H9 (cell line): ENCODE results near the gene ANK3. TPM values are rescaled to one million over a fixed set of nuclear protein-coding genes. Genes with fewer than 3 reads are reported as not detected.

Experiments used
- DNase-seq: peaks from one replicate; pipeline ENCODE4 v3.0.0-alpha.2; 2017
- H2AFZ ChIP-seq: one replicate; pipeline ENCODE4 v1.6.1; 2013; ENCODE audit warnings: mild to moderate bottlenecking, low read length, control low read depth, moderate library complexity
- H2AK5ac ChIP-seq: 2 replicates; pipeline ENCODE4 v1.6.1; 2013; ENCODE audit warnings: low read length, control low read depth, mixed read lengths; ENCODE audit not compliant: insufficient read length
- H2BK120ac ChIP-seq: one replicate; pipeline ENCODE4 v1.6.1; 2013; ENCODE audit warnings: low read depth, mild to moderate bottlenecking, low read length, control low read depth, inconsistent platforms; ENCODE audit not compliant: poor library complexity, severe bottlenecking
- H2BK12ac ChIP-seq: 2 replicates; pipeline ENCODE4 v1.6.1; 2013; ENCODE audit warnings: low read length, control low read depth, mixed read lengths, low read depth; ENCODE audit not compliant: insufficient read length
- H2BK15ac ChIP-seq: 2 replicates; pipeline ENCODE4 v1.6.1; 2013; ENCODE audit warnings: low read depth, low read length, control low read depth
- H2BK20ac ChIP-seq: one replicate; pipeline ENCODE4 v1.6.1; 2013; ENCODE audit warnings: low read depth, mild to moderate bottlenecking, low read length, control low read depth, inconsistent platforms; ENCODE audit not compliant: poor library complexity, severe bottlenecking
- H2BK5ac ChIP-seq: 2 replicates; pipeline ENCODE4 v1.6.1; 2013; ENCODE audit warnings: low read length, control low read depth, mixed read lengths; ENCODE audit not compliant: insufficient read length
- H3K14ac ChIP-seq: 2 replicates; pipeline ENCODE4 v1.6.1; 2013; ENCODE audit warnings: low read length, control low read depth; ENCODE audit not compliant: insufficient read depth
- H3K18ac ChIP-seq: 2 replicates; pipeline ENCODE4 v1.6.1; 2013; ENCODE audit warnings: low read depth, mild to moderate bottlenecking, mixed read lengths, low read length, control low read depth; ENCODE audit not compliant: insufficient read length
- H3K23ac ChIP-seq: 2 replicates; pipeline ENCODE4 v1.6.1; 2013; ENCODE audit warnings: low read length, control low read depth, mixed read lengths, low read depth; ENCODE audit not compliant: insufficient read length
- H3K23me2 ChIP-seq: 2 replicates; pipeline ENCODE4 v1.6.1; 2013; ENCODE audit warnings: low read depth, mild to moderate bottlenecking, mixed read lengths, low read length, control low read depth; ENCODE audit not compliant: insufficient read length, poor library complexity, severe bottlenecking
- H3K27ac ChIP-seq: 2 replicates; pipeline ENCODE4 v1.5.1; 2013; ENCODE audit warnings: low read length, control low read depth, mixed read lengths, low read depth; ENCODE audit not compliant: insufficient read length
- H3K27me3 ChIP-seq: 2 replicates; pipeline ENCODE4 v1.6.1; 2013; ENCODE audit warnings: low read length, control low read depth, inconsistent platforms; ENCODE audit not compliant: insufficient read depth
- H3K4ac ChIP-seq: 2 replicates; pipeline ENCODE4 v1.6.1; 2013; ENCODE audit warnings: low read depth, mild to moderate bottlenecking, control low read depth, inconsistent platforms, low read length, moderate library complexity
- H3K4me1 ChIP-seq: 2 replicates; pipeline ENCODE4 v1.6.1; 2013; ENCODE audit warnings: low read length, control low read depth, inconsistent platforms; ENCODE audit not compliant: insufficient read depth
- H3K4me2 ChIP-seq: 2 replicates; pipeline ENCODE4 v1.6.1; 2013; ENCODE audit warnings: low read length, control low read depth, mixed read lengths; ENCODE audit not compliant: insufficient read length, insufficient read depth
- H3K56ac ChIP-seq: 2 replicates; pipeline ENCODE4 v1.6.1; 2013; ENCODE audit warnings: low read depth, mild to moderate bottlenecking, mixed read lengths, low read length, control low read depth; ENCODE audit not compliant: insufficient read length
- H3K79me1 ChIP-seq: 2 replicates; pipeline ENCODE4 v1.6.1; 2013; ENCODE audit warnings: low read depth, mild to moderate bottlenecking, moderate library complexity, low read length, control low read depth, inconsistent platforms; ENCODE audit not compliant: insufficient read depth, poor library complexity, severe bottlenecking
- H3K79me2 ChIP-seq: 2 replicates; pipeline ENCODE4 v1.6.1; 2013; ENCODE audit warnings: low read length, control low read depth, inconsistent platforms; ENCODE audit not compliant: insufficient read depth
- H3K9ac ChIP-seq: 2 replicates; pipeline ENCODE4 v1.6.1; 2013; ENCODE audit warnings: low read length, control low read depth, mixed read lengths; ENCODE audit not compliant: insufficient read length; ENCODE audit errors: extremely low read depth
- H3K9me3 ChIP-seq: one replicate; pipeline ENCODE4 v1.6.1; 2013; ENCODE audit warnings: low read depth, low read length, inconsistent platforms; ENCODE audit not compliant: control insufficient read depth
- H3T11ph ChIP-seq: one replicate; pipeline ENCODE4 v1.6.1; 2013; ENCODE audit warnings: mild to moderate bottlenecking, low read length, control low read depth, inconsistent platforms
- H4K20me1 ChIP-seq: one replicate; pipeline ENCODE4 v1.6.1; 2013; ENCODE audit not compliant: control insufficient read depth, insufficient read length, insufficient read depth
- H4K5ac ChIP-seq: 2 replicates; pipeline ENCODE4 v1.6.1; 2013; ENCODE audit warnings: low read depth, mild to moderate bottlenecking, mixed read lengths, low read length, control low read depth; ENCODE audit not compliant: insufficient read length
- H4K8ac ChIP-seq: replicated peaks from 2 replicates; pipeline ENCODE4 v1.6.1; 2013; ENCODE audit warnings: low read length, control low read depth, mixed read lengths, low read depth; ENCODE audit not compliant: insufficient read length
- H4K91ac ChIP-seq: 2 replicates; pipeline ENCODE4 v1.6.1; 2013; ENCODE audit warnings: low read depth, mild to moderate bottlenecking, moderate library complexity, mixed read lengths, low read length, control low read depth; ENCODE audit not compliant: insufficient read length
- H3K27ac Mint-ChIP-seq, 3 experiments: 2 replicates in 2 of 3; 3 replicates in 1 of 3; pipeline ENCODE4 v1.8.0; 2020 to 2021; ENCODE audit warnings: mixed read lengths in 3 of 3, mild to moderate bottlenecking in 1 of 3, moderate library complexity in 1 of 3
- H3K27me3 Mint-ChIP-seq: 2 replicates; pipeline ENCODE4 v1.8.0; 2021; ENCODE audit warnings: low read depth, mild to moderate bottlenecking, moderate library complexity, mixed read lengths
- H3K36me3 Mint-ChIP-seq, 3 experiments: 2 replicates in 2 of 3; 3 replicates in 1 of 3; pipeline ENCODE4 v1.8.0; 2020 to 2021; ENCODE audit warnings: low read depth in 3 of 3, mixed read lengths in 3 of 3; ENCODE audit not compliant: insufficient read depth in 1 of 3
- H3K4me1 Mint-ChIP-seq, 2 experiments: 2 replicates each; pipeline ENCODE4 v1.8.0; 2020; ENCODE audit warnings: mixed read lengths in 2 of 2
- H3K4me3 Mint-ChIP-seq, 2 experiments: 2 replicates in 1 of 2; 3 replicates in 1 of 2; pipeline ENCODE4 v1.8.0; 2020 to 2021; ENCODE audit warnings: mild to moderate bottlenecking in 2 of 2, mixed read lengths in 2 of 2, moderate library complexity in 1 of 2
- H3K9me3 Mint-ChIP-seq, 2 experiments: 2 replicates in 1 of 2; 3 replicates in 1 of 2; pipeline ENCODE4 v1.8.0; 2020; ENCODE audit warnings: mild to moderate bottlenecking in 2 of 2, mixed read lengths in 2 of 2, moderate library complexity in 1 of 2
- WGBS: extraction: QIAGEN DNeasy Blood & Tissue Kit; methylation state at CpG from one replicate; pipeline ENCODE4 v1.1.7; 2013; ENCODE audit warnings: missing lambda C conversion rate, low lambda C conversion rate, mixed read lengths; ENCODE audit not compliant: insufficient read length; ENCODE audit errors: extremely low coverage; 5-methylcytosine and 5-hydroxymethylcytosine counted together
- total RNA-seq: library from RNA; stranded (reverse); gene quantifications from 2 replicates; pipeline ENCODE4 v1.2.1, GENCODE V29; 2021
- TF ChIP-seq, protein P1 (sequence below): fragments of 200-600 bp; sonication (generic); conservative IDR thresholded peaks from 3 replicates; pipeline ENCODE4 v1.8.0; 2021; ENCODE audit warnings: antibody characterized with exemption, mild to moderate bottlenecking

The ANK3 gene
- total RNA-seq, 1 experiment from 2014 or later, result 59.6 TPM

DNA sequence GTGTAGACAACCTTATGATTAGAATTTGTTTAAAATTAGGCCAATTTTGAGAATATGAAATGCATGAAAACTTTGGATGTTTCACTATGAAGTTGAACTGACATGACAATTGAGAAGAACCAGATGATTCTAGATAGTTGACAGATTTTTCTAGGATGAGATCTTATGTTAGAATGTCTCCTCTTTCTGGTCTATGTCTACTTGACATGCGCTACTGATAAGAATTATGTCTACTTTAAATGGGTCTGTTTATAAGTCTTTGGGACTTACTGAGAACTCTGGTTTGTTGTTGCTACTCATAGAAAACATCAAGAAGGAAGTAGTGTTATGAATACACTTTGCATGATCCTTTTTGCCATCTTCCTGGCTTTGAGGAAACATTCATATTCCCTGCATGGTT, 255.1 kb downstream of the ANK3 start:
- H3K23me2 ChIP-seq, result peaks cover 3% of the 10 kb centered on the region
- H3K79me1 ChIP-seq, result no peaks in the 10 kb centered on the region
- H2BK5ac ChIP-seq, result no peak overlapping the region
- no peaks in the 10 kb centered on the region for H3K27me3 Mint-ChIP-seq
- no peak overlapping the region for H3K4me2 ChIP-seq
- no peak overlapping the region for H2BK12ac ChIP-seq
- H3K79me2 ChIP-seq, result no peaks in the 10 kb centered on the region
- no peak overlapping the region for H2BK120ac ChIP-seq
- no peak overlapping the region for H2AK5ac ChIP-seq
- no peak overlapping the region for H3K18ac ChIP-seq
- no peak overlapping the region for H2BK20ac ChIP-seq
- no peaks in the 10 kb centered on the region for H3K27me3 ChIP-seq
- TF ChIP-seq, protein P1, sequence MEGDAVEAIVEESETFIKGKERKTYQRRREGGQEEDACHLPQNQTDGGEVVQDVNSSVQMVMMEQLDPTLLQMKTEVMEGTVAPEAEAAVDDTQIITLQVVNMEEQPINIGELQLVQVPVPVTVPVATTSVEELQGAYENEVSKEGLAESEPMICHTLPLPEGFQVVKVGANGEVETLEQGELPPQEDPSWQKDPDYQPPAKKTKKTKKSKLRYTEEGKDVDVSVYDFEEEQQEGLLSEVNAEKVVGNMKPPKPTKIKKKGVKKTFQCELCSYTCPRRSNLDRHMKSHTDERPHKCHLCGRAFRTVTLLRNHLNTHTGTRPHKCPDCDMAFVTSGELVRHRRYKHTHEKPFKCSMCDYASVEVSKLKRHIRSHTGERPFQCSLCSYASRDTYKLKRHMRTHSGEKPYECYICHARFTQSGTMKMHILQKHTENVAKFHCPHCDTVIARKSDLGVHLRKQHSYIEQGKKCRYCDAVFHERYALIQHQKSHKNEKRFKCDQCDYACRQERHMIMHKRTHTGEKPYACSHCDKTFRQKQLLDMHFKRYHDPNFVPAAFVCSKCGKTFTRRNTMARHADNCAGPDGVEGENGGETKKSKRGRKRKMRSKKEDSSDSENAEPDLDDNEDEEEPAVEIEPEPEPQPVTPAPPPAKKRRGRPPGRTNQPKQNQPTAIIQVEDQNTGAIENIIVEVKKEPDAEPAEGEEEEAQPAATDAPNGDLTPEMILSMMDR, result no peak
- H3K56ac ChIP-seq, result no peak overlapping the region
- DNase-seq, result no peak
- H3K4ac ChIP-seq, result no peak overlapping the region
- no peak overlapping the region for H3K14ac ChIP-seq
- H2BK15ac ChIP-seq, result no peak overlapping the region
- H4K20me1 ChIP-seq, result no peaks in the 10 kb centered on the region
- no peak overlapping the region for H4K5ac ChIP-seq
- H3T11ph ChIP-seq, result no peak overlapping the region
- H3K27ac ChIP-seq, result no peak overlapping the region
- H3K4me3 Mint-ChIP-seq, result no peak overlapping the region
- no peak overlapping the region for H4K8ac ChIP-seq
- H2AFZ ChIP-seq, result no peak overlapping the region
- no peak overlapping the region for H3K27ac Mint-ChIP-seq
- H3K4me1 Mint-ChIP-seq, result peaks cover 20 to 28% of the 10 kb centered on the region in 2 experiments
- no peaks in the 10 kb centered on the region for H3K9me3 ChIP-seq
- no CpG with 5 or more reads among the region's 1 CpG for WGBS
- H3K9ac ChIP-seq, result no peak overlapping the region
- no peak overlapping the region for H3K23ac ChIP-seq
- H3K9me3 Mint-ChIP-seq, result no peaks in the 10 kb centered on the region
- H4K91ac ChIP-seq, result no peak overlapping the region
- H3K36me3 Mint-ChIP-seq, result peaks cover 0 to 23% (median 14%) of the 10 kb centered on the region in 3 experiments; a peak in 4 of 7 replicates
- no peaks in the 10 kb centered on the region for H3K4me1 ChIP-seq
